ENCODE results near the gene EIF2B2. TPM values are rescaled to one million over a fixed set of nuclear protein-coding genes. Genes with fewer than 3 reads are reported as not detected.

The EIF2B2 gene
- total and polyA plus RNA-seq, 7 donors: 44.5 to 91.9 (median 64.4) TPM

DNA sequence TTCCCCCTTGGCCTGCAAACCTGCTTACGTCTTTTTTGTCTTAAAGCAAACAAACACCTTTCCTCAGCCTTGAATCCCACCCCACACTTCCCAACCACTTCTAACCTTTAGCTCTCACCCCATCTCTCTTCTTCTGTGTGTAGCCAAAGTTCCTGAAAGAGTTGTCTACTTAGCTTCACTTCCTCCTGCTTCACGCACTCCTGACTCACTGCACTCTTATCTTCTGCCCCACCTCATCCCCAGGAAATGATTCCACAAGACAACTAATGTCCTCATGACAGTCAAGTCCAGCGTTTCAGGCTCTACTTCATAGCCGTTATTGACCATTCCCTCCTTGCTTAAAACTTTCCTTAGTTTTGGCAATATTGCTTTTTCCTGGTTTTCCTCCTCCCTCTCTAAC lies 22.4 kb downstream of the EIF2B2 start:
- peaks cover 4 to 87% of the 10 kb centered on the region in 2 donors for H3K36me3 ChIP-seq (ENCODE audit: insufficient read depth in 1 of 2, low read depth in 1 of 2)
- H3K4me3 ChIP-seq: no peak overlapping the region
- H3K4me1 ChIP-seq: peaks cover 12% of the 10 kb centered on the region
- TF ChIP-seq CTCF (IDR thresholded peaks at IDR 0.05): no peak
- no peak for ATAC-seq
- no peaks in the 10 kb centered on the region for H3K9me3 ChIP-seq
- no peaks in the 10 kb centered on the region for H3K27me3 ChIP-seq (ENCODE audit: insufficient read depth in 3 of 3, low read length in 2 of 3)
- WGBS, 3 donors: 76 to 82% (median 77%) methylated on average over 4 of the region's 4 CpGs
- DNase-seq: no peak
- intact Hi-C loops (cut with DNase I): loop anchor here in 1 of 2 donors (10.0 kb wide), 1 partner anchor 110 kb away; no protein-coding TSS in a partner anchor
- no peak overlapping the region for H3K27ac ChIP-seq

DNA sequence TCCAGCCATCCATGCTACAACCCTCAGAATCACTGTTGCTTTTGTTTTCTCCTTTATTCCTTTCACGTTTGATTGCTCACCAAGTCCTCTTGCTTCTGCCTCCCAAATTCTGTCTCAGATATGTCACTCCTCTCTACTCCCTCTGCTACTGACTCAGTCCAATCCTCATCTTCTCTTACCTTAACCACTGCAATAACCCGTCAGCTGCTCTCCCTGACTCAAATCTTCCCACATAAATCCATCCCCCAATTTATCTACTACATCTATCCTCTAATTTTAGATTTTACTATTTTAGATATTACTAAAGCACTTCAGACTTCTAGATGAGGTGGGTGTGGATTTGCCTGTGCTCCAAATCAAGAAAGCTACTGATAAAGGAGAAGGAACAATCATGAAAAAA lies 23.2 kb downstream of the EIF2B2 start:
- H3K27ac ChIP-seq: no peak overlapping the region
- DNase-seq (no peak), ATAC-seq (no peak)
- peaks cover 12% of the 10 kb centered on the region for H3K4me1 ChIP-seq
- no peak overlapping the region for H3K4me3 ChIP-seq
- no peak for TF ChIP-seq CTCF (IDR thresholded peaks at IDR 0.05)
- H3K27me3 ChIP-seq (ENCODE audit: insufficient read depth in 3 of 3, low read length in 2 of 3): no peaks in the 10 kb centered on the region
- WGBS, 3 donors: 90 to 94% (median 92%) methylated on average over 2 of the region's 2 CpGs
- peaks cover 4 to 87% of the 10 kb centered on the region in 2 donors for H3K36me3 ChIP-seq (ENCODE audit: insufficient read depth in 1 of 2, low read depth in 1 of 2)
- intact Hi-C loops (cut with DNase I): loop anchor here in 1 of 2 donors (10.0 kb wide), 1 partner anchor 111 kb away; no protein-coding TSS in a partner anchor
- no peaks in the 10 kb centered on the region for H3K9me3 ChIP-seq

DNA sequence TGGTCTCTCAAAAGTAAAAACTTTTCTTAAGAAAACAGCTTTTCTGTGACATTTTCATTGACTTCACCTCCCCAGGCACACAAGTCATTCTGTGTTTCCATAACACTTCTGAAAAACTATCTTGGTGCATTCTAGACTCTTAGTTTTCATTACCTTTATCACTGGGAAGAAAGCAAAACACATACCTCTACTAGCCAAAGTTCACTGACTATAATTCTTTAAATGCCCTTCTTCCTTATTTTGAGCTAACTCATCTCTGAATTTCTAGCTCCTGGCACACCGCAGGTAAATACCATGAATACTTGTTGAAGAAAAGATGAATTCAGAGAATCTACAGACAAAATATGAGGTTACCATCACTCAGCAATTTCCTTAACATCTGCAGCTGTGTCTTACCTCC lies 27.4 kb downstream of the EIF2B2 start:
- Histone ChIP-seq H3K36me3 (ENCODE audit: insufficient read depth in 1 of 2, low read depth in 1 of 2) (peaks cover 4 to 88% of the 10 kb centered on the region in 2 donors), H3K27me3 (ENCODE audit: insufficient read depth in 3 of 3, low read length in 2 of 3) (no peaks in the 10 kb centered on the region), H3K4me3 (no peak overlapping the region), H3K9me3 (no peaks in the 10 kb centered on the region), H3K27ac (no peak overlapping the region), H3K4me1 (no peaks in the 10 kb centered on the region)
- ATAC-seq: no peak
- 0% methylated on average over 1 of the region's 1 CpG for WGBS, 3 donors
- no peak for TF ChIP-seq CTCF (IDR thresholded peaks at IDR 0.05)
- intact Hi-C loops (cut with DNase I): no loop called here
- DNase-seq: no peak

DNA sequence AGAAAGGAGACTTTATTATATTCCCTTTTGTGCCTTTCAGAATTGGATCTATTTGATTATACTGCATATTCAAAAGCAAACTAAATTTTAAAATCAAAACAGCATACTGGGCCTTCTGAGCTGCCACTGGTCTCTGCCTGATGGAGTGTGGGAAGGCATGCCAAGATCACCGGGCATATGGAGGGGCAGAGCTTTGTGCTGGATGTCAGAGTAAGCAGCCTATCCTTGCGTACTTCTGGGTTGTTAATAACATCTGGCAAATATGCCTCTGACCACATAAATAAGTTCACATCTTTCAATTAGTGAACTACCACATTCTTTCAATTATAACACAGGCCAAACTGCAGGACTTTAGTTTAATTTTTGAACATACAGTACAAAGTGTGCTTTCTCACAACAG lies 30.2 kb downstream of the EIF2B2 start:
- TF ChIP-seq CTCF (IDR thresholded peaks at IDR 0.05): no peak
- intact Hi-C loops (cut with DNase I): no loop called here
- no peak for ATAC-seq
- no peaks in the 10 kb centered on the region for H3K4me1 ChIP-seq
- DNase-seq: no peak
- peaks cover 0 to 89% of the 10 kb centered on the region in 2 donors for H3K36me3 ChIP-seq (ENCODE audit: insufficient read depth in 1 of 2, low read depth in 1 of 2)
- no peaks in the 10 kb centered on the region for H3K9me3 ChIP-seq
- H3K4me3 ChIP-seq: no peak overlapping the region
- no peak overlapping the region for H3K27ac ChIP-seq
- 92 to 96% (median 93%) methylated on average over 2 of the region's 2 CpGs for WGBS, 3 donors
- no peaks in the 10 kb centered on the region for H3K27me3 ChIP-seq (ENCODE audit: insufficient read depth in 3 of 3, low read length in 2 of 3)

DNA sequence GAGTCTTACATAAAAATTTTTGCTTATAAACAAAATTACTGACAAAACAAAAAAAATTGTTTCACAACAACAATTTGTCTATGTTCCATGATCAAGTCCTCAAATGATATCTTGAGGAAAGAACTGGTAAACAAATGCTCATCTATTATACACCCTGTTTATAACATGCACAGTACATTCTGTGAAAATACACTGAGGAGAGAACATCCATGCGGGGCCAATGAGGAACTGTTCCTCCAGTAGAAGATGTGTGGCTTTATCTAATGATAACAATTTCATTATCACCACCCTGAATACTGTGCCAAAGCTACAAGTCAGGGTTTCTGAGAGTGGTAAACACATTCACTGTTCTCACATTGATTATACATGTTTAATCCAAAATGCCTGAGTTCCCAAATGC lies 37.8 kb downstream of the EIF2B2 start:
- WGBS, 3 donors: 84 to 97% (median 92%) methylated on average over 1 of the region's 1 CpG
- no peak overlapping the region for H3K4me3 ChIP-seq
- ATAC-seq: no peak

More for the DNA sequence above, 37.8 kb downstream of the EIF2B2 start:
- no peaks in the 10 kb centered on the region for H3K9me3 ChIP-seq
- peaks cover 10 to 62% of the 10 kb centered on the region in 2 donors for H3K36me3 ChIP-seq (ENCODE audit: insufficient read depth in 1 of 2, low read depth in 1 of 2)
- no peak overlapping the region for H3K27ac ChIP-seq
- intact Hi-C loops (cut with DNase I): no loop called here
- no peak for TF ChIP-seq CTCF (IDR thresholded peaks at IDR 0.05)
- H3K4me1 ChIP-seq: peaks cover 14% of the 10 kb centered on the region
- no peak for DNase-seq
- no peaks in the 10 kb centered on the region for H3K27me3 ChIP-seq (ENCODE audit: insufficient read depth in 3 of 3, low read length in 2 of 3)

All from psoas muscle (tissue), 8 donors.